Measurements from ENCODE around the gene ARCN1.

ARCN1 gene

GRCh38 chr11:118643142-118643994, 71.2 kb downstream of the ARCN1 start:
- H3K4me1 ChIP-seq (ENCODE audit: control insufficient read depth in 5 of 5, insufficient read depth in 5 of 5, low read length in 5 of 5) = peaks cover 20 to 94% (median 84%) of the 10 kb centered on the region in 5 donors
- H3K9me3 ChIP-seq (ENCODE audit: control insufficient read depth in 5 of 5, low read length in 5 of 5) = no peaks in the 10 kb centered on the region
- H3K27me3 ChIP-seq (ENCODE audit: control insufficient read depth in 5 of 5, insufficient read depth in 4 of 5, low read length in 5 of 5) = no peaks in the 10 kb centered on the region
- H3K4me3 ChIP-seq (ENCODE audit: low read depth in 1 of 5, low read length in 5 of 5) = no peak overlapping the region
- peaks cover 5 to 97% (median 88%) of the 10 kb centered on the region in 5 donors for H3K36me3 ChIP-seq (ENCODE audit: control insufficient read depth in 5 of 5, insufficient read depth in 5 of 5, low read length in 5 of 5)
- peak overlapping the region; percentile 91 for H3K27ac ChIP-seq (ENCODE audit: low read depth, low read length)
- H3K9ac ChIP-seq (ENCODE audit: low read length in 5 of 5) = peak overlapping the region in 2 of 5 donors; percentile 1 to 63

GRCh38 chr11:118643995-118644345, 71.8 kb downstream of the ARCN1 start:
- peaks cover 5 to 96% (median 86%) of the 10 kb centered on the region in 5 donors for H3K36me3 ChIP-seq (ENCODE audit: control insufficient read depth in 5 of 5, insufficient read depth in 5 of 5, low read length in 5 of 5)
- peaks cover 24 to 94% (median 86%) of the 10 kb centered on the region in 5 donors for H3K4me1 ChIP-seq (ENCODE audit: control insufficient read depth in 5 of 5, insufficient read depth in 5 of 5, low read length in 5 of 5)
- no peak overlapping the region for H3K4me3 ChIP-seq (ENCODE audit: low read depth in 1 of 5, low read length in 5 of 5)
- no peaks in the 10 kb centered on the region for H3K9me3 ChIP-seq (ENCODE audit: control insufficient read depth in 5 of 5, low read length in 5 of 5)
- no peaks in the 10 kb centered on the region for H3K27me3 ChIP-seq (ENCODE audit: control insufficient read depth in 5 of 5, insufficient read depth in 4 of 5, low read length in 5 of 5)
- H3K27ac ChIP-seq (ENCODE audit: low read depth, low read length) = peak overlapping the region; percentile 91
- H3K9ac ChIP-seq (ENCODE audit: low read length in 5 of 5) = no peak overlapping the region

- Histone ChIP-seq H3K4me1 (ENCODE audit: control insufficient read depth in 5 of 5, insufficient read depth in 5 of 5, low read length in 5 of 5) (peaks cover 24 to 91% (median 85%) of the 10 kb centered on the region in 5 donors), H3K9ac (ENCODE audit: low read length in 5 of 5) (no peak overlapping the region), H3K36me3 (ENCODE audit: control insufficient read depth in 5 of 5, insufficient read depth in 5 of 5, low read length in 5 of 5) (peaks cover 5 to 96% (median 86%) of the 10 kb centered on the region in 5 donors), H3K9me3 (ENCODE audit: control insufficient read depth in 5 of 5, low read length in 5 of 5) (no peaks in the 10 kb centered on the region), H3K27ac (ENCODE audit: low read depth, low read length) (peak overlapping the region; percentile 91), H3K27me3 (ENCODE audit: control insufficient read depth in 5 of 5, insufficient read depth in 4 of 5, low read length in 5 of 5) (no peaks in the 10 kb centered on the region), H3K4me3 (ENCODE audit: low read depth in 1 of 5, low read length in 5 of 5) (peak overlapping the region in 1 of 5 donors; percentile 2)
Observed at GRCh38 chr11:118644496-118644895, 72.3 kb downstream of the ARCN1 start.

GRCh38 chr11:118645066-118645715, 73.0 kb downstream of the ARCN1 start:
- H3K4me1 ChIP-seq (ENCODE audit: control insufficient read depth in 5 of 5, insufficient read depth in 5 of 5, low read length in 5 of 5) = peaks cover 24 to 87% (median 81%) of the 10 kb centered on the region in 5 donors
- H3K4me3 ChIP-seq (ENCODE audit: low read depth in 1 of 5, low read length in 5 of 5) = peak overlapping the region in 1 of 5 donors; percentile 2
- peak overlapping the region; percentile 91 for H3K27ac ChIP-seq (ENCODE audit: low read depth, low read length)
- H3K9me3 ChIP-seq (ENCODE audit: control insufficient read depth in 5 of 5, low read length in 5 of 5) = no peaks in the 10 kb centered on the region
- peak overlapping the region in 1 of 5 donors; percentile 16 for H3K9ac ChIP-seq (ENCODE audit: low read length in 5 of 5)
- H3K27me3 ChIP-seq (ENCODE audit: control insufficient read depth in 5 of 5, insufficient read depth in 4 of 5, low read length in 5 of 5) = no peaks in the 10 kb centered on the region
- H3K36me3 ChIP-seq (ENCODE audit: control insufficient read depth in 5 of 5, insufficient read depth in 5 of 5, low read length in 5 of 5) = peaks cover 5 to 96% (median 86%) of the 10 kb centered on the region in 5 donors

- H3K9me3 ChIP-seq (ENCODE audit: control insufficient read depth in 5 of 5, low read length in 5 of 5) = no peaks in the 10 kb centered on the region
- no peaks in the 10 kb centered on the region for H3K27me3 ChIP-seq (ENCODE audit: control insufficient read depth in 5 of 5, insufficient read depth in 4 of 5, low read length in 5 of 5)
- H3K27ac ChIP-seq (ENCODE audit: low read depth, low read length) = peak overlapping the region; percentile 91
- no peak overlapping the region for H3K9ac ChIP-seq (ENCODE audit: low read length in 5 of 5)
- peaks cover 7 to 96% (median 85%) of the 10 kb centered on the region in 5 donors for H3K36me3 ChIP-seq (ENCODE audit: control insufficient read depth in 5 of 5, insufficient read depth in 5 of 5, low read length in 5 of 5)
- H3K4me1 ChIP-seq (ENCODE audit: control insufficient read depth in 5 of 5, insufficient read depth in 5 of 5, low read length in 5 of 5) = peaks cover 24 to 75% (median 70%) of the 10 kb centered on the region in 5 donors
- H3K4me3 ChIP-seq (ENCODE audit: low read depth in 1 of 5, low read length in 5 of 5) = no peak overlapping the region
Observed at GRCh38 chr11:118646393-118646792, 74.2 kb downstream of the ARCN1 start.

GRCh38 chr11:118648291-118648690, 76.1 kb downstream of the ARCN1 start:
- peak overlapping the region; percentile 91 for H3K27ac ChIP-seq (ENCODE audit: low read depth, low read length)

GRCh38 chr11:118649941-118650340, 77.7 kb downstream of the ARCN1 start:
- Histone ChIP-seq H3K4me1 (ENCODE audit: control insufficient read depth in 5 of 5, insufficient read depth in 5 of 5, low read length in 5 of 5) (peaks cover 19 to 39% (median 36%) of the 10 kb centered on the region in 5 donors), H3K27ac (ENCODE audit: low read depth, low read length) (peak overlapping the region; percentile 91), H3K36me3 (ENCODE audit: control insufficient read depth in 5 of 5, insufficient read depth in 5 of 5, low read length in 5 of 5) (peaks cover 14 to 92% (median 80%) of the 10 kb centered on the region in 5 donors), H3K4me3 (ENCODE audit: low read depth in 1 of 5, low read length in 5 of 5) (no peak overlapping the region), H3K27me3 (ENCODE audit: control insufficient read depth in 5 of 5, insufficient read depth in 4 of 5, low read length in 5 of 5) (no peaks in the 10 kb centered on the region), H3K9ac (ENCODE audit: low read length in 5 of 5) (peak overlapping the region in 1 of 5 donors; percentile 3), H3K9me3 (ENCODE audit: control insufficient read depth in 5 of 5, low read length in 5 of 5) (no peaks in the 10 kb centered on the region)

More at GRCh38 chr11:118648291-118648690, 76.1 kb downstream of the ARCN1 start:
- H3K36me3 ChIP-seq (ENCODE audit: control insufficient read depth in 5 of 5, insufficient read depth in 5 of 5, low read length in 5 of 5) = peaks cover 8 to 96% (median 83%) of the 10 kb centered on the region in 5 donors
- H3K9ac ChIP-seq (ENCODE audit: low read length in 5 of 5) = peak overlapping the region in 2 of 5 donors; percentile 19 to 77
- H3K4me1 ChIP-seq (ENCODE audit: control insufficient read depth in 5 of 5, insufficient read depth in 5 of 5, low read length in 5 of 5) = peaks cover 23 to 56% (median 52%) of the 10 kb centered on the region in 5 donors
- H3K9me3 ChIP-seq (ENCODE audit: control insufficient read depth in 5 of 5, low read length in 5 of 5) = no peaks in the 10 kb centered on the region
- H3K27me3 ChIP-seq (ENCODE audit: control insufficient read depth in 5 of 5, insufficient read depth in 4 of 5, low read length in 5 of 5) = no peaks in the 10 kb centered on the region
- H3K4me3 ChIP-seq (ENCODE audit: low read depth in 1 of 5, low read length in 5 of 5) = no peak overlapping the region

GRCh38 chr11:118650366-118650765, 78.2 kb downstream of the ARCN1 start:
- Histone ChIP-seq H3K36me3 (ENCODE audit: control insufficient read depth in 5 of 5, insufficient read depth in 5 of 5, low read length in 5 of 5) (peaks cover 18 to 92% (median 80%) of the 10 kb centered on the region in 5 donors), H3K4me1 (ENCODE audit: control insufficient read depth in 5 of 5, insufficient read depth in 5 of 5, low read length in 5 of 5) (peaks cover 17 to 35% (median 32%) of the 10 kb centered on the region in 5 donors), H3K9ac (ENCODE audit: low read length in 5 of 5) (no peak overlapping the region), H3K27me3 (ENCODE audit: control insufficient read depth in 5 of 5, insufficient read depth in 4 of 5, low read length in 5 of 5) (no peaks in the 10 kb centered on the region), H3K9me3 (ENCODE audit: control insufficient read depth in 5 of 5, low read length in 5 of 5) (no peaks in the 10 kb centered on the region), H3K27ac (ENCODE audit: low read depth, low read length) (peak overlapping the region; percentile 91), H3K4me3 (ENCODE audit: low read depth in 1 of 5, low read length in 5 of 5) (no peak overlapping the region)

- no peak overlapping the region for H3K9ac ChIP-seq (ENCODE audit: low read length in 5 of 5)
- H3K4me3 ChIP-seq (ENCODE audit: low read depth in 1 of 5, low read length in 5 of 5) = no peak overlapping the region
- H3K36me3 ChIP-seq (ENCODE audit: control insufficient read depth in 5 of 5, insufficient read depth in 5 of 5, low read length in 5 of 5) = peaks cover 16 to 95% (median 88%) of the 10 kb centered on the region in 5 donors
Observed at GRCh38 chr11:118651820-118652219, 79.6 kb downstream of the ARCN1 start.

More at GRCh38 chr11:118651820-118652219, 79.6 kb downstream of the ARCN1 start:
- Histone ChIP-seq H3K4me1 (ENCODE audit: control insufficient read depth in 5 of 5, insufficient read depth in 5 of 5, low read length in 5 of 5) (peaks cover 11 to 23% (median 18%) of the 10 kb centered on the region in 5 donors), H3K27ac (ENCODE audit: low read depth, low read length) (no peak overlapping the region), H3K9me3 (ENCODE audit: control insufficient read depth in 5 of 5, low read length in 5 of 5) (no peaks in the 10 kb centered on the region), H3K27me3 (ENCODE audit: control insufficient read depth in 5 of 5, insufficient read depth in 4 of 5, low read length in 5 of 5) (no peaks in the 10 kb centered on the region)

Data from subcutaneous abdominal adipose tissue (tissue), 5 donors.